Muscle of back (tissue), 11 donors: Measurements from ENCODE around the gene NCAM1. TPM values are rescaled to one million over a fixed set of nuclear protein-coding genes. Genes with fewer than 3 reads are reported as not detected.
A peak's percentile ranks its signal among the peaks of the same experiment; 100 is the strongest.

Source experiments
- DNase-seq, 3 donors: peaks; one replicate each; pipeline versions ENCODE4 v3.0.0 to v3.0.0-alpha.2; 2013
- polyA plus RNA-seq, 10 donors: library from polyadenylated mRNA; unstranded; fragments of 120-200 nt; gene quantifications; one replicate each; pipeline ENCODE4 v1.2.1, GENCODE V29; 2013; ENCODE audit not compliant: insufficient read length in 10 of 10

NCAM1 gene
- polyA plus RNA-seq, 10 donors, result 91.5 to 153 (median 122) TPM

GRCh38 chr11:112966561-112966960 lies 5.3 kb downstream of the NCAM1 start:
- DNase-seq, result no peak

- DNase-seq, result no peak
Observed at GRCh38 chr11:112967082-112967481, 5.9 kb downstream of the NCAM1 start.

GRCh38 chr11:112968941-112969713 lies 7.9 kb downstream of the NCAM1 start:
- DNase-seq, result no peak

- DNase-seq, result no peak
Observed at GRCh38 chr11:112971195-112971594, 10.0 kb downstream of the NCAM1 start.

GRCh38 chr11:112971827-112972226 lies 10.6 kb downstream of the NCAM1 start:
- no peak for DNase-seq

GRCh38 chr11:112972399-112973145 lies 11.4 kb downstream of the NCAM1 start:
- DNase-seq, result no peak

GRCh38 chr11:112975051-112975450 lies 13.8 kb downstream of the NCAM1 start:
- no peak for DNase-seq

GRCh38 chr11:112975493-112975892 lies 14.3 kb downstream of the NCAM1 start:
- DNase-seq, result no peak

GRCh38 chr11:112977755-112978154 lies 16.5 kb downstream of the NCAM1 start:
- DNase-seq, result no peak

- DNase-seq, result no peak
Observed at GRCh38 chr11:112983887-112984286, 22.7 kb downstream of the NCAM1 start.

- DNase-seq, result no peak
Observed at GRCh38 chr11:112989198-112989597, 28.0 kb downstream of the NCAM1 start.

GRCh38 chr11:112993808-112994207 lies 32.6 kb downstream of the NCAM1 start:
- DNase-seq, result no peak

GRCh38 chr11:112995423-112996090 lies 34.3 kb downstream of the NCAM1 start:
- peak in 1 of 3 donors; percentile 11 for DNase-seq

GRCh38 chr11:112996994-112997393 lies 35.8 kb downstream of the NCAM1 start:
- no peak for DNase-seq

- DNase-seq, result no peak
Observed at GRCh38 chr11:112997857-112998466, 36.7 kb downstream of the NCAM1 start.

GRCh38 chr11:112999520-112999919 lies 38.3 kb downstream of the NCAM1 start:
- DNase-seq, result no peak

GRCh38 chr11:113001709-113002108 lies 40.5 kb downstream of the NCAM1 start:
- peak in 1 of 3 donors; percentile 18 for DNase-seq

GRCh38 chr11:113006896-113007445 lies 45.8 kb downstream of the NCAM1 start:
- no peak for DNase-seq

- DNase-seq, result peak; percentile 49 to 73 (median 65)
Observed at GRCh38 chr11:113014262-113015097, 53.3 kb downstream of the NCAM1 start.

- no peak for DNase-seq
Observed at GRCh38 chr11:113015098-113015455, 53.9 kb downstream of the NCAM1 start.

- DNase-seq, result no peak
Observed at GRCh38 chr11:113016905-113017304, 55.7 kb downstream of the NCAM1 start.
